Measurements from ENCODE around the gene TTC27.
"Not testable (repeated sequence)": the region's sequence is repeated elsewhere in the genome, so short reads cannot be mapped to it uniquely, and the experiment has no call there.

Gene TTC27

DNA sequence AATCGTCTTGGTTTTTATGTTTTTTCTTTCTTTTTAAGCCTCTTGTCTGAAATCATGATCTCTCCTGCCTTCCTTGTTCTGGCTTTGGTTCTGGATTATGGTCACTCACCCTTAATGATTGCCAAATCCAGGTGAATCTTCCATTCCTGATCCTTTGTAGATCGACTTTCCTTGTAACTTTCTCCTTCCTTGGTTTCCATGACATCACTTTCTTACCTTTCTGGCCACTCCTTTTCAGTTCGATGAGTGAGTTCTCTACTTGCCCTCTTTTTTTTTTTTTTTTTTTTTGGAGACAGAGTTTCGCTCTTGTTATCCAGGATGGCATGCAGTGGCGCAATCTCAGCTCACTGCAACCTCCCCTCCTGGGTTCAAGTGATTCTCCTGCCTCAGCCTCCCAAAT, 179.8 kb downstream of the TTC27 start:
- DNase-seq (ENCODE audit: low read depth) = no peak

DNA sequence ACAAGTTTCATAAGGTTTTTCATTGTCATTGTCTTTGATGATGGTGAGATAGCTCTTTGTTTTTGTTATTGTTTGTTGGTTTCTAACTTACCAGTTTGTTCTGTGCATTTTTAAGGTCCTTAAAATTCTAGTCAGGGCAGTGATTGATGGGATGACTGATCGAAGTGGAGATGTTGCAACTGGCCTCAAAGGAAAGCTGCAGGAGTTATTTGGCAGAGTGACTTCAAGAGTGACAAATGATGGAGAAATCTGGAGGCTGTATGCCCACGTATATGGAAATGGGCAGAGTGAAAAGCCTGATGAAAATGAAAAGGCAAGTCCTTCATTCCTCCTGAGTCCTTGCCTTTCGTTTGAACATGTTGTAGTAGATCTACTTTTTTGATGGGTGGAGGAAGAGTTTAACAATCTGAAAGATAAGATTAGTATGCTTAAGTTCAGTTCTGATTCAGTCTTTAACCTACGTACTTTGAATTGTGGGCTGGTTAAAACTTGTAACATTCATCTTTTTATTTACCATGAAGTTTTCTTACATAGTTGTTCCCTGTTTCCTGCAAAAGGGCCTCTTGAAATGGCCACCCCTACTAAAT, 183.2 kb downstream of the TTC27 start:
- DNase-seq (ENCODE audit: low read depth) = peak; percentile 70

- DNase-seq (ENCODE audit: low read depth) = peak; percentile 71
Observed at GRCh38 chr2:32811696-32812095, 183.8 kb downstream of the TTC27 start.

DNA sequence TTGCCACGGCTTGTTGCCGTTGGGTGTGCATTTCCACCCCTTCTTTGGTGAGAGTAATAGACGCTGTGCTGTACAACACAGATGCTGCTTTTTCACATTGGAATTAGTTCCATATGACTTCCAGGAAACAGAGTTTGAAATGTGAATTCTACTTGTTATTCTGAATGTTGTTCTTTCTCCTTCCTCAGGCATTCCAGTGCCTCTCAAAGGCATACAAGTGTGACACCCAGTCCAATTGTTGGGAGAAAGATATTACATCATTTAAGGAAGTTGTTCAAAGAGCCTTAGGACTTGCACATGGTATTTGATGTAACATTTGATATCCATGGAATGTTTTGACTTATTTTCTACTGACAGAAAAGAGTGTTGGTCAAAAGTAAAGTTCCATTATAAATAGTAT, 184.5 kb downstream of the TTC27 start:
- no peak for DNase-seq (ENCODE audit: low read depth)

DNA sequence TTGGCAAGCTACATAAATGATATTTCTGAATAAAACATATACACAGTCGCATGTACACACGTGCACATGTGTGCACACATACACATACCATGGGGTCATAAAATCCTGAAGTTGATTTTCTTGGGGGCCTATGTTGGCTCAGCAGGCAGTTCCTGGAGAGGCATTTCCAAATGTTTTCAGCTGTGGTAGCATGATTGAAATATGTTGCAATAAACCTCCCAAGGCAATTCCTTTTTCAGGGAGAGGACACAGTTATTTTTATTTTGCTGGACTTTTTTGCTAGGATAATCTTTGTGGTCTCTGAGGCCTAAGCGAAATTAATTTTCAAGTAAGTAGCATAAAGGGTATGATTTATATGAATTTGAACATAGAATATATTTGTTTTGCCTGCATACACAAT, 192.2 kb downstream of the TTC27 start:
- no peak for DNase-seq (ENCODE audit: low read depth)

- no peak for DNase-seq (ENCODE audit: low read depth)
Observed at GRCh38 chr2:32820701-32821100, 192.9 kb downstream of the TTC27 start.

GRCh38 chr2:32824070-32824809, 196.4 kb downstream of the TTC27 start:
- peak; percentile 27 for DNase-seq (ENCODE audit: low read depth)

- peak; percentile 39 for DNase-seq (ENCODE audit: low read depth)
Observed at GRCh38 chr2:32825291-32825712, 197.5 kb downstream of the TTC27 start.

- no peak for DNase-seq (ENCODE audit: low read depth)
Observed at GRCh38 chr2:32830196-32830595, 202.3 kb downstream of the TTC27 start.

- DNase-seq (ENCODE audit: low read depth) = peak; percentile 90
Observed at GRCh38 chr2:32832821-32833220, 205.0 kb downstream of the TTC27 start.

GRCh38 chr2:32833709-32834108, 205.9 kb downstream of the TTC27 start:
- no peak for DNase-seq (ENCODE audit: low read depth)

DNA sequence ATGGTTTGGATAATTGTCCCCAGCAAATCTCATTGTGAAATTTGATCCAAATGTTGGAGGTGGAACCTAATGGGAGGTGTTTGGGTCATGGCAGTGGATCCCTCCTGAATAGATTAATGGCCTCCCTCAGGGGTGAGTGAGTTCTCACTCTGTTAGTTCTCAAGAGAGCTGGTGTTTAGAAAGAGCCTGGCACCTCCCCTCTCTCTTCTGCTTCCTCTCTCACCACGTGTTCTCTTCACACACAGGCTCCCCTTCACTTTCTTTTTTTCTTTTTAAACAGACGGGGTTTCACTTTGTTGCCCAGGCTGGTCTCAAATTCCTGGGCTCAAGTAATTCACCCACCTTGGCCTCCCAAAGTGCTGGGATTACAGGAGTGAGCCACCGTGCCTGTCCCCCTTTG, 207.3 kb downstream of the TTC27 start:
- DNase-seq (ENCODE audit: low read depth) = no peak

- no peak for DNase-seq (ENCODE audit: low read depth)
Observed at GRCh38 chr2:32836933-32837332, 209.1 kb downstream of the TTC27 start.

DNA sequence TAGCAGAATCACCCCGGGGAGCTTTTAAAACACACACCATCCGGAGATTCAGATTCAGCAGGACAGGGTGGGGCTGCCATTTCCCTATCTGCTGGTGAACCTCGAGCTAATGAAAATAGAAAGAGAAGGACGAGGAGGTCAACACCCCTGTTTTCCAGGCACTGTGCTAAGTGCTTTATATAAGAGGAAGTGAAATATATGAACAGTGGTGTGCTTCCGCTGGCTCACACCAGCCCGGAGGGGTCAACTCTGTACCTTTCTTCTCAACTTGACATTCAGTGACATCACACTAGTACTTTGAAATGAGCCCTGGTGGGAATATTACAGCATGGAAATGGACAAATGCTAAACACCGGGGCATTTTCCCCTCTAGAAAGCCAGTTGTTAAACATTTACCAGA, 210.6 kb downstream of the TTC27 start:
- no peak for DNase-seq (ENCODE audit: low read depth)

DNA sequence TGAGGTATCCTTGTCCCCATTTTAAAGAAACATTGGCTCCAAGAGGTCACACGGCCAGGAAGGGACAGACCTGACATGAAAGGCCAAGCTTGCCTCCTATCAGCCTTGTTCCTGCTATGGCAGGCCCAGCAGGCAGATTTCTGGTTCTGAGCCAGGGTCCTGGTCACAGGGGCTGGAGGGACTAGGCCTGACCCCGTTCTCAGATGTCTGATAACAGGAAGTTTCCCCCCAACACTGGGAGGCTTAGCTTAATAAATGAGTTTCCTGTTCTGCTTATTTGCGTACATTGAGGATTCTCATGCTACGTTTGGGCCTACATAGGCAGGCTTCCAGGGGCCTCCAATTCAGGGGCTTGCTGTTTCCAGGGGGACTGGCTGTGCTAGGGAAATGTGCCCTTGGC, 211.1 kb downstream of the TTC27 start:
- DNase-seq (ENCODE audit: low read depth) = no peak

GRCh38 chr2:32841931-32842898, 214.4 kb downstream of the TTC27 start:
- DNase-seq (ENCODE audit: low read depth) = no peak

DNA sequence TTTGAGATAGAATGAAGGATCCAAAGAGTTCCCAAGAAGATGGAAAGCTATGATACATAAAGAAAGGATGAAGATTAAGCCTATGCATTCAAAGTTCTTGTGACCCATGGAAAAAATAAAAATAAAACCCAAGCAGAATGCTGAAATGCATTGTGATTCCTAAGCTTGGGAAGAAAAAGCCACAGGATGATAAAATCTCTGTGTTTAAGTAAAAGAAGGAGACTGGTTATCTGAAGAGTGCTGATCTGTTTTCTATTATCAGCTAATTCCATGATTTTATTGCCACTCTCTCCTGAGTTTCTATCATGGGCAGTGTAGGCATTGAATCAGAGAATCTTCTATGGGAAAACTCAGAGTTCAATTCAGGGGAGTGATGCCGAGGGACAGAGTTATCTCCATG, 215.8 kb downstream of the TTC27 start:
- DNase-seq (ENCODE audit: low read depth) = no peak

DNA sequence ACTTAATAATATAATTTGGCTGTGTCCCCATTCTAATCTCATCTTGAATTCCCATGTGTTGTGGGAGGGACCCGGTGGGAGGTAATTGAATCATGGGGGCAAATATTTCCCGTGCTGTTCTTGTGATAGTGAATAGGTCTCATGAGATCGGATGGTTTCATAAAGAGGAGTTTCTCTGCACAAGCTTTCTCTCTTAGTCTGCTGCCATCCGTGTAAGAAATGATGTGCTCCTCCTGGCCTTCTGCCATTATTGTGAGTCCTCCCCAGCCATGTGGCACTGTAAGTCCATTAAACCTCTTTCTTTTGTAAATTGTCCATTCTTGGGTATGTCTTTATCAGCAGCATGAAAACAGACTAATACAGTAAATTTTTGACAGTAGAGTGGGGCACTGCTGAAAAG, 216.4 kb downstream of the TTC27 start:
- peak; percentile 35 for DNase-seq (ENCODE audit: low read depth)

GRCh38 chr2:32846274-32846673, 218.4 kb downstream of the TTC27 start:
- not testable (repeated sequence) for DNase-seq (ENCODE audit: low read depth)

DNA sequence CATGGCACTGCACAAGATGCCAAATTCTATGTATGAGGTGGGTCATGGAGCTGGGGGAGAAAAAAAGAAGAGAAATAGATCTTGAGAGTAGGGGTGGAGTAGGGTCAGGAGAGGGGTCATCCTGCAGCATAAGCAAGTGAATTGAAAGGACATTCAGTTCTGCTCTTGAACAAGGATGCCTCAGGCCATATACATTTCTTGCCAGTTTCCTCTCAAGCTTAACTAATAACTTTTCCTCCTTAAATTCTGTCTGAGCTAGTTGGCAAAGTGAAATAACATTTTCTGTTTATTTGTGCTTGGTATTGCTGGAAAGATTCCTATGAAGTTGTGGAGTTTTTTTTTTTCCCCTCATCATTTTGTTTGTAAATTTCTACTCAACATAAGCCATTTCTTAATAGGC, 219.9 kb downstream of the TTC27 start:
- DNase-seq (ENCODE audit: low read depth) = no peak

DNA sequence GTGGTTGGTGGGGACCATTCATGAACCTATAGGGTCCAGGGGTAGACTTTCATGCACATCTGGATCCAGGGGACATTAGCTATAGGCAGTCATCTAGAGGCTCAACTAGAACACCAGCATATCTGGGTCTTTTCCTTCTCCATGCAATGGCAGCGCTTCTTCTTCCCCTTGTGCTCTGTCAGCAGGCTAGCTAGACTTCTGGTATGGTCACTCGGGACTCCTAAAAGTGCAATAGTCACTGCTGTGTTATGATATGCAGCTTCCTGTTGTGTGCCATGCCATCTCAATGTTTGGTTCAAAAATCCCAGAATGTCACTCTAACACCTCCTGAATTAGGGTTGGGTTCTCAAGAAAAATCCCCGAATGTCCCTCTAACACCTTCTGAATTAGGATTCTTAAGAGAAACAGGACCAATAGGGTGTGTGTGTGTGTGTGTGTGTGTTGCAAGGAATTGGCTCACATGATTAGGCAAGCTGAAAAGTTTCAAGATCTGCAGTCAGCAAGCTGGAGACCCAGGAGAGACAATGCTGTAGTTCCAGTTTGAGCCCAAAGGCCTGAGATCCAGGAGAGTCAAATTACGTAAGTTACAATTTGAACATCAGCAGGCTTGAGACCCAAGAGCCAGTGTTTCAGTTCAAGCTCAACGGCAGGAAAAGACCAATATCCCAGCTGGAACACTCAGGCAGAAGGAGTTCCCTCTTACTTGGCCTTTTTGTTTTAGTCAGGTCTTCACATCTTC, 221.8 kb downstream of the TTC27 start:
- no peak for DNase-seq (ENCODE audit: low read depth)

Measured in amniotic epithelial cell (primary cell).